ENCODE results near the gene N4BP2L2. TPM values are rescaled to one million over a fixed set of nuclear protein-coding genes. Genes with fewer than 3 reads are reported as not detected.

Gene N4BP2L2
- total RNA-seq, 1 donor from 2014 or later, result 153 TPM

Small RNA genes within 50 kb of the gene (small RNA-seq; reads per million reads assigned to genes)
- not detected for gene RF00190

Other genes starting within 250 kb of the N4BP2L2 start
- 2.2 TPM in 1 of 2 replicates, not detected in the other for gene ZAR1L, start 223.4 kb downstream of the N4BP2L2 start, total RNA-seq (ENCODE audit: low replicate concordance)
- gene BRCA2, start 223.3 kb downstream of the N4BP2L2 start, total RNA-seq (ENCODE audit: low replicate concordance), result 27.0 and 38.7 TPM in 2 replicates
- gene N4BP2L1, start 110.7 kb downstream of the N4BP2L2 start, total RNA-seq (ENCODE audit: low replicate concordance), result 0.77 and 1.2 TPM in 2 replicates
- gene PDS5B, start 47.7 kb upstream of the N4BP2L2 start, total RNA-seq (ENCODE audit: low replicate concordance), result 34.6 and 55.9 TPM in 2 replicates

Data from neural progenitor cell (in vitro differentiated cells).